EH (cell line): ENCODE measurements around the gene KANK3.
"Not testable (repeated sequence)": the region's sequence is repeated elsewhere in the genome, so short reads cannot be mapped to it uniquely, and the experiment has no call there.

ENCODE experiments used
- DNase-seq: peaks from one replicate; pipeline ENCODE4 v3.0.0-alpha.2; 2015; ENCODE audit warnings: low read depth

Gene KANK3

GRCh38 chr19:8342684-8343482, at the start of gene KANK3:
KANK3 (minus strand) TSS chr19:8343262; CDS start chr19:8337828, 5,434 bp downstream.
- peak; percentile 92 for DNase-seq

GRCh38 chr19:8392017-8392591, 49.0 kb upstream of the KANK3 start:
- DNase-seq = no peak

GRCh38 chr19:8391198-8392016, 48.3 kb upstream of the KANK3 start:
- no peak for DNase-seq

GRCh38 chr19:8390617-8390981, 47.5 kb upstream of the KANK3 start:
- peak; percentile 93 for DNase-seq

GRCh38 chr19:8389891-8390616, 47.0 kb upstream of the KANK3 start, which contains the start of gene RAB11B:
RAB11B (plus strand) TSS chr19:8390360; CDS start chr19:8390417, 57 bp downstream.
- peak; percentile 100 for DNase-seq

- no peak for DNase-seq
These were observed 45.5 kb upstream of the KANK3 start for GRCh38 chr19:8388612-8388958.

- DNase-seq = peak; percentile 35
These were observed 44.9 kb upstream of the KANK3 start for GRCh38 chr19:8387688-8388611.

- no peak for DNase-seq
These were observed 43.9 kb upstream of the KANK3 start for GRCh38 chr19:8386990-8387389.

GRCh38 chr19:8386419-8386818, 43.4 kb upstream of the KANK3 start:
- not testable (repeated sequence) for DNase-seq

- DNase-seq = not testable (repeated sequence)
These were observed 42.5 kb upstream of the KANK3 start for GRCh38 chr19:8385566-8385965.

- not testable (repeated sequence) for DNase-seq
These were observed 42.0 kb upstream of the KANK3 start for GRCh38 chr19:8385103-8385502.

GRCh38 chr19:8384569-8384968, 41.5 kb upstream of the KANK3 start:
- not testable (repeated sequence) for DNase-seq

- DNase-seq = not testable (repeated sequence)
These were observed 36.3 kb upstream of the KANK3 start for GRCh38 chr19:8379156-8379891.

- no peak for DNase-seq
These were observed 34.5 kb upstream of the KANK3 start for GRCh38 chr19:8377598-8377997.

GRCh38 chr19:8376373-8376974, 33.4 kb upstream of the KANK3 start:
- not testable (repeated sequence) for DNase-seq

GRCh38 chr19:8375766-8376165, 32.7 kb upstream of the KANK3 start:
- DNase-seq = not testable (repeated sequence)

- no peak for DNase-seq
These were observed 31.1 kb upstream of the KANK3 start for GRCh38 chr19:8373867-8374813.

GRCh38 chr19:8371011-8371804, 28.1 kb upstream of the KANK3 start:
- no peak for DNase-seq
